Activated CD4-positive, alpha-beta T cell treated with anti-CD3 and anti-CD28 coated beads for 36 hours (primary cell): ENCODE data around the gene NAXD. TPM values are rescaled to one million over a fixed set of nuclear protein-coding genes. Genes with fewer than 3 reads are reported as not detected.

Experiments
- ATAC-seq: fragments of 200-7000 bp; cut with Tn5 transposase; one replicate; pipeline ENCODE4 v1.10.0; 2021; ENCODE audit warnings: mild to moderate bottlenecking, moderate library complexity
- CTCF ChIA-PET: fragments of 350-600 bp; sonication (Branson Sonifier 250); formaldehyde crosslinking; loops from one replicate; lab custom pipeline; 2021; ENCODE audit warnings: antibody characterized with exemption; lab: Charles Lee
- POLR2A ChIA-PET: fragments of 350-600 bp; sonication (Branson Sonifier 250); formaldehyde crosslinking; loops from one replicate; lab custom pipeline; 2021; ENCODE audit warnings: antibody characterized with exemption, inconsistent platforms; lab: Charles Lee
- DNase-seq: peaks from one replicate; pipeline ENCODE4 v3.0.0-alpha.2; 2020
- H3K27ac Mint-ChIP-seq: one replicate; pipeline ENCODE4 v1.8.0; 2021; ENCODE audit warnings: mixed read lengths
- H3K27me3 Mint-ChIP-seq: one replicate; pipeline ENCODE4 v1.8.0; 2021; ENCODE audit warnings: mixed read lengths
- H3K36me3 Mint-ChIP-seq: one replicate; pipeline ENCODE4 v1.8.0; 2021; ENCODE audit warnings: low read depth, mixed read lengths
- H3K4me1 Mint-ChIP-seq: one replicate; pipeline ENCODE4 v1.8.0; 2021; ENCODE audit warnings: mixed read lengths
- H3K4me3 Mint-ChIP-seq: one replicate; pipeline ENCODE4 v1.8.0; 2021; ENCODE audit warnings: mild to moderate bottlenecking, moderate library complexity, mixed read lengths
- H3K9me3 Mint-ChIP-seq: one replicate; pipeline ENCODE4 v1.8.0; 2021; ENCODE audit warnings: low read depth, mixed read lengths
- intact Hi-C, 2 experiments: fragments of 100-400 bp; cut with DNase I in 1 of 2; cut with micrococcal nuclease in 1 of 2; formaldehyde crosslinking; loops; one replicate each; pipeline versions ENCODE4 v1.14.2 to v1.15.1; 2022 to 2024; cut with DNase I, micrococcal nuclease
- total RNA-seq, 2 experiments: library from RNA; stranded (reverse); gene quantifications; one replicate each; pipeline ENCODE4 v1.2.3, GENCODE V29; 2021

Gene NAXD
- total RNA-seq, 2 experiments from 2014 or later, result 19.6 to 23.3 TPM

DNA sequence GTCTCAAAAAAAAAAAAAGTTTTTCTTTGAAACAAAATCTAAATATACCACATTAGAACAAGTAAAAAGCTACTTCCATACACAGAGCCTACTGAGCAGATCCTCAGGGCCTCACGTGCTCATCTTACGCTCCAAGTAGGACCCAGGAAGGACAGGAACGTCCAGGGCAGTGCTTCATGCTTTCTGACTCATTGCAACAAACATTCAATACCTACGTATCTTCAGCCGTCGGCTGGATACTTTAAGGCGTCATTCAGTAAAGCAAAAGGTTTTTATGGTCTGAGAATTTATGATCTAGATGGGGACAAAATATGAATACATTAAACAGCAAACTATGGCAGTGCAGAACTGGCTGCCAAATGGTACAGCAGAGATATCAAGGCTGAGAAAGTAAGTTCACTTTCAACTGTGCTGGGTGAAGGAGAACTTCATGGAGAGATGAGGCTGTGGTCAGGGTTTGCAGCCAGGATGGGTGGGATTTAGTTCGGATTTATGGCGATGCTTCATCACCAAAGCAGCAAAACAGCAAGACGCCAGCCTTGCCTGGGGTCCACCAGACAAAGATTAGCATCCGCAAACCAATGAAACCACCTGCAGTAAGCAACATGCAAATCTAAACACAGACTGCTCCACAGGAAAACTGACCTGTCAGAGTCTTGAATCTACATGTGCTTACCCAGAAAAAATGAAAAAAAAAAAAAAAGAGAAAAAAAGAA lies 70.1 kb downstream of the NAXD start:
- intact Hi-C loops, result no loop called here
- Mint-ChIP-seq H3K27ac (no peak overlapping the region), H3K27me3 (no peaks in the 10 kb centered on the region), H3K9me3 (no peaks in the 10 kb centered on the region), H3K4me1 (no peaks in the 10 kb centered on the region), H3K4me3 (no peak overlapping the region), H3K36me3 (peaks cover 25% of the 10 kb centered on the region)
- DNase-seq (no peak), ATAC-seq (no peak)
- ChIA-PET POLR2A (interaction anchor here (0.8 kb wide), 1 partner anchor 27 kb away, joined by 3 read pairs; no protein-coding TSS in a partner anchor), CTCF (no interaction called here)

DNA sequence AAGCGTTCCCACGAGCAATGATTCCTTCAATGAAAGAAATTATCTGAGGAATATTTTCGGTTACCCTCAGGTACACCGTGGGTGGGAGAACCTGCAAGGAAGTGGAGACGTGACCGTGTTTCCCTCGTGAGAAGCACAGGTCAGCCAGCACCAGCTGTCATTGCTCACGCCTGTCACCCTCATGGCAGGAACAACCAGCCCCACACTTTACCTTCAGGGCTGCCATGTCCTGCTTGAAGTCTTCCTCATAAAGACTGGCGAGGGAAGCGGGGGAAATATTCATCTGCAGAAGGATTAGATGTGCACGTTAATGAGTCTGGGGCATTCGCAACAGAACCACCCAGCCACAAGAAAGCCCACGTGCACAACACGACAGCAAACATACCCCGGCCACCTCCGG lies 72.4 kb downstream of the NAXD start:
- DNase-seq (no peak), ATAC-seq (no peak)
- H3K36me3 Mint-ChIP-seq, result peaks cover 13% of the 10 kb centered on the region
- ChIA-PET POLR2A (no interaction called here), CTCF (no interaction called here)
- H3K4me1 Mint-ChIP-seq, result no peaks in the 10 kb centered on the region
- H3K27ac Mint-ChIP-seq, result no peak overlapping the region
- no peaks in the 10 kb centered on the region for H3K27me3 Mint-ChIP-seq
- H3K4me3 Mint-ChIP-seq, result no peak overlapping the region
- no peaks in the 10 kb centered on the region for H3K9me3 Mint-ChIP-seq
- intact Hi-C loops, result no loop called here

DNA sequence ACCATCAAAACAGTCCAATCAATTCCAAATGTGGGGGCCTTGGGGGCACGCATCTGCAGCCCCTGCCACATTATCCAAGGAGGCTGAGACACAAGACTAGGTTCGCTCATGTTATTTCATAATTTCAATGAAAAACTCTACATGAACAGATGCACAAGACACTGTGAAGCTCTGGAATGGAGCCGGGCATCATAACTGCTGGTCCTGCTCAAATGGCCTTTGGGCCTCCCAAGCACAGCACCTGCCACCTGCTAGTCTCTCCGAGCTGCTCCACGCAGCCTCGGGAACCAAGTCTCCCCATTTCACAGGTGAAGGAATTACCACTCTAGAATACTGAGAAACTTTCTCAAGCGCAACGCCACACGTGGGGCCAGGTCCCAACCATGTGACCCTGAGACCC lies 73.7 kb downstream of the NAXD start:
- Mint-ChIP-seq H3K36me3 (peaks cover 17% of the 10 kb centered on the region), H3K4me3 (no peak overlapping the region), H3K27ac (no peak overlapping the region), H3K27me3 (no peaks in the 10 kb centered on the region), H3K9me3 (no peaks in the 10 kb centered on the region), H3K4me1 (no peaks in the 10 kb centered on the region)
- intact Hi-C loops, result no loop called here
- DNase-seq (no peak), ATAC-seq (no peak)
- ChIA-PET CTCF (no interaction called here), POLR2A (no interaction called here)

Other genes with a start within 250 kb of the NAXD start
- 1 to 10 TPM; 6.0 to 9.0 TPM for gene RAB20, start 53.8 kb upstream of the NAXD start, total RNA-seq
- 10 to 100 TPM; 52.1 to 55.8 TPM for gene CARS2, start 90.6 kb downstream of the NAXD start, total RNA-seq
- 10 to 100 TPM; 19.6 to 19.7 TPM for gene ING1, start 98.2 kb downstream of the NAXD start, total RNA-seq